SKM-1 (cell line): Measurements from ENCODE around the gene MFSD2B.
"Not testable (repeated sequence)": the region's sequence is repeated elsewhere in the genome, so short reads cannot be mapped to it uniquely, and the experiment has no call there.

ENCODE experiments used
- DNase-seq: peaks from one replicate; lab custom pipeline; 2025; ENCODE audit not compliant: unreplicated experiment; lab: John Stamatoyannopoulos, UW

The MFSD2B gene

GRCh38 chr2:24009680-24010476, at the start of gene MFSD2B:
TSS of gene MFSD2B (plus strand) at chr2:24010085. CDS start at chr2:24010097, 12 bp downstream.
- no peak for DNase-seq

GRCh38 chr2:23967846-23968245, 42.0 kb upstream of the MFSD2B start:
- no peak for DNase-seq

GRCh38 chr2:23976883-23977282, 33.0 kb upstream of the MFSD2B start:
- DNase-seq, result no peak

- no peak for DNase-seq
Measured at GRCh38 chr2:23988371-23988770, 21.5 kb upstream of the MFSD2B start.

- DNase-seq, result no peak
Measured at GRCh38 chr2:23992931-23993330, 17.0 kb upstream of the MFSD2B start.

GRCh38 chr2:23993736-23994269, 16.1 kb upstream of the MFSD2B start:
- DNase-seq, result no peak

- DNase-seq, result no peak
Measured at GRCh38 chr2:23994567-23994966, 15.3 kb upstream of the MFSD2B start.

GRCh38 chr2:24007693-24008092, 2.2 kb upstream of the MFSD2B start:
- DNase-seq, result no peak

GRCh38 chr2:24008672-24009366, 1.1 kb upstream of the MFSD2B start:
- no peak for DNase-seq

- no peak for DNase-seq
Measured at GRCh38 chr2:24009367-24009679, 562 bp upstream of the MFSD2B start.

GRCh38 chr2:24010477-24011249, 778 bp downstream of the MFSD2B start:
- DNase-seq, result no peak

GRCh38 chr2:24011250-24012104, 1.6 kb downstream of the MFSD2B start:
- no peak for DNase-seq

- DNase-seq, result no peak
Measured at GRCh38 chr2:24012521-24013188, 2.8 kb downstream of the MFSD2B start.

- not testable (repeated sequence) for DNase-seq
Measured at GRCh38 chr2:24014902-24015301, 5.0 kb downstream of the MFSD2B start.

GRCh38 chr2:24015562-24016375, 5.9 kb downstream of the MFSD2B start:
- DNase-seq, result no peak

GRCh38 chr2:24016376-24016761, 6.5 kb downstream of the MFSD2B start:
- no peak for DNase-seq

- no peak for DNase-seq
Measured at GRCh38 chr2:24016853-24017703, 7.2 kb downstream of the MFSD2B start.

- no peak for DNase-seq
Measured at GRCh38 chr2:24017711-24018110, 7.8 kb downstream of the MFSD2B start.
